HEK293T (cell line): ENCODE results near the gene RAB39B.
"Not testable (repeated sequence)": the region's sequence is repeated elsewhere in the genome, so short reads cannot be mapped to it uniquely, and the experiment has no call there.

Experiments
- CTBP1 ChIP-seq: fragments of 450-650 bp; IDR thresholded peaks from 2 replicates; pipeline ENCODE4 v1.6.1; 2016; ENCODE audit warnings: borderline replicate concordance
- FOXK2 ChIP-seq: fragments of 450-650 bp; IDR thresholded peaks from 2 replicates; pipeline ENCODE4 v1.6.1; 2016; ENCODE audit warnings: mild to moderate bottlenecking
- FOXM1 ChIP-seq: fragments of 450-650 bp; IDR thresholded peaks from 2 replicates; pipeline ENCODE4 v1.6.1; 2017; ENCODE audit warnings: mild to moderate bottlenecking, borderline replicate concordance
- SP1 ChIP-seq: fragments of 450-650 bp; IDR thresholded peaks from 2 replicates; pipeline ENCODE4 v1.6.1; 2017
- SUZ12 ChIP-seq: fragments of 450-650 bp; IDR thresholded peaks from 2 replicates; pipeline ENCODE4 v1.6.1; 2016; ENCODE audit warnings: mild to moderate bottlenecking
- TARDBP ChIP-seq: fragments of 450-650 bp; IDR thresholded peaks from 2 replicates; pipeline ENCODE4 v1.6.1; 2016

DNA sequence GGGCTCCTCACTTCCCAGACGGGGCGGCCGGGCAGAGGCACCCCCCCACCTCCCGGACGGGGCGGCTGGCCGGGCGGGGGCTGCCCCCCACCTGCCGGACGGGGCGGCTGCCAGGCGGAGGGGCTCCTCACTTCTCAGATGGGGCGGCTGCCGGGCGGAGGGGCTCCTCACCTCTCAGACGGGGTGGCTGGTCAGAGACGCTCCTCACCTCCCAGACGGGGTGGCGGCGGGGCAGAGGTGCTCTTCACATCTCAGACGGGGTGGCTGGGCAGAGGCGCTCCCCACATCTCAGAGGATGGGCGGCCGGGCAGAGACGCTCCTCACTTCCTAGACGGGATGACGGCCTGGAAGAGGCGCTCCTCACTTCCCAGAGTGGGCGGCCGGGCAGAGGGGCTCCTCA is 40.5 kb downstream of the RAB39B start:
- TF ChIP-seq SP1, FOXM1, FOXK2, SUZ12, TARDBP, CTBP1: not testable (repeated sequence)
